PC-9 (cell line): Measurements from ENCODE around the gene UQCR10. TPM values are rescaled to one million over a fixed set of nuclear protein-coding genes. Genes with fewer than 3 reads are reported as not detected.

Experiments
- BruUV-seq: library from RNA; stranded (reverse); fragments of 400-500 nt; replicated peaks from 2 replicates; lab custom pipeline; 2021; lab: Mats Ljungman, UMichigan
- CTCF ChIA-PET: fragments of 300-600 bp; sonication (Branson Sonifier 250); formaldehyde crosslinking; loops from one replicate; lab custom pipeline; 2022; ENCODE audit warnings: antibody characterized with exemption; lab: Charles Lee
- POLR2A ChIA-PET: fragments of 300-600 bp; sonication (Branson Sonifier 250); formaldehyde crosslinking; loops from one replicate; lab custom pipeline; 2022; ENCODE audit warnings: antibody characterized with exemption; ENCODE audit not compliant: unreplicated experiment; lab: Charles Lee
- DNase-seq, 2 experiments: peaks; one replicate each; pipeline versions ENCODE4 v3.0.0 to v3.0.0-alpha.2; 2015 to 2022; ENCODE audit warnings: mixed read lengths in 1 of 2
- H2AFZ ChIP-seq: fragments of 200-600 bp; sonication (generic); 2 replicates; pipeline ENCODE4 v1.8.1; 2017; ENCODE audit warnings: antibody characterized with exemption
- H3F3A ChIP-seq: fragments of 200-600 bp; sonication (generic); 2 replicates; pipeline ENCODE4 v1.8.1; 2017; ENCODE audit warnings: antibody characterized with exemption, mild to moderate bottlenecking, low read depth; ENCODE audit not compliant: insufficient read depth
- H3K27ac ChIP-seq: fragments of 200-600 bp; sonication (generic); 2 replicates; pipeline ENCODE4 v1.6.1; 2016; ENCODE audit warnings: mixed run types
- H3K27me3 ChIP-seq: fragments of 200-600 bp; sonication (generic); 2 replicates; pipeline ENCODE4 v1.6.1; 2016; ENCODE audit warnings: low read depth, mixed run types; ENCODE audit not compliant: insufficient read depth
- H3K36me3 ChIP-seq: fragments of 200-600 bp; sonication (generic); 2 replicates; pipeline ENCODE4 v1.6.1; 2016; ENCODE audit warnings: low read depth, mixed run types
- H3K4me1 ChIP-seq: fragments of 200-600 bp; sonication (generic); replicated peaks from 2 replicates; pipeline ENCODE4 v1.6.1; 2016; ENCODE audit warnings: mixed run types; ENCODE audit not compliant: insufficient read depth
- H3K4me2 ChIP-seq: fragments of 200-600 bp; sonication (generic); 2 replicates; pipeline ENCODE4 v1.6.1; 2017; ENCODE audit warnings: mixed run types
- H3K4me3 ChIP-seq: fragments of 200-600 bp; sonication (generic); 2 replicates; pipeline ENCODE4 v1.6.1; 2016; ENCODE audit warnings: mixed run types
- H3K79me2 ChIP-seq: fragments of 200-600 bp; sonication (generic); 2 replicates; pipeline ENCODE4 v1.6.1; 2017; ENCODE audit warnings: low read depth, mixed run types
- H3K9me2 ChIP-seq: fragments of 200-600 bp; sonication (generic); 2 replicates; pipeline ENCODE4 v1.8.1; 2017; ENCODE audit warnings: mild to moderate bottlenecking; ENCODE audit not compliant: insufficient read depth
- H3K9me3 ChIP-seq: fragments of 200-600 bp; sonication (generic); 2 replicates; pipeline ENCODE4 v1.8.1; 2016; ENCODE audit warnings: low read depth; ENCODE audit not compliant: insufficient read depth
- H4K20me1 ChIP-seq: fragments of 200-600 bp; sonication (generic); 2 replicates; pipeline ENCODE4 v1.8.1; 2017; ENCODE audit not compliant: insufficient read depth
- EZH2 ChIP-seq: fragments of 200-600 bp; sonication (generic); IDR thresholded peaks from 2 replicates; pipeline ENCODE4 v1.8.0; 2017; ENCODE audit warnings: antibody characterized with exemption, low read depth
- intact Hi-C: fragments of 100-400 bp; cut with micrococcal nuclease; formaldehyde crosslinking; loops from one replicate; pipeline ENCODE4 v1.10.0; 2022; ENCODE audit not compliant: unreplicated experiment
- total RNA-seq: library from RNA; stranded (reverse); gene quantifications from 2 replicates; pipeline ENCODE4 v1.2.3, GENCODE V29; 2021
- TF ChIP-seq, protein P1 (sequence below): fragments of 200-600 bp; sonication (generic); conservative IDR thresholded peaks from 2 replicates; pipeline ENCODE4 v1.6.1; 2017; ENCODE audit warnings: mixed run types, antibody characterized with exemption, mild to moderate bottlenecking, moderate library complexity

The UQCR10 gene
- total RNA-seq, 1 experiment from 2014 or later: 103 TPM

GRCh38 chr22:29723766-29724165, 43.4 kb upstream of the UQCR10 start:
- Histone ChIP-seq H3K27ac (no peak overlapping the region), H3K27me3 (peaks cover 14% of the 10 kb centered on the region), H2AFZ (no peak overlapping the region), H3K9me3 (no peaks in the 10 kb centered on the region), H3K79me2 (no peaks in the 10 kb centered on the region), H3K4me1 (no peaks in the 10 kb centered on the region), H3K9me2 (no peaks in the 10 kb centered on the region), H4K20me1 (0 out of 2 replicates have a peak, but pooled peaks cover 4% of the 10 kb centered on the region), H3K36me3 (no peaks in the 10 kb centered on the region), H3K4me3 (no peak overlapping the region), H3K4me2 (no peak overlapping the region), H3F3A (no peaks in the 10 kb centered on the region)
- no peak for DNase-seq
- intact Hi-C loops: no loop called here
- CTCF ChIA-PET: no interaction called here
- no TSS peak for BruUV-seq
- POLR2A ChIA-PET: no interaction called here
- TF ChIP-seq, protein P1, sequence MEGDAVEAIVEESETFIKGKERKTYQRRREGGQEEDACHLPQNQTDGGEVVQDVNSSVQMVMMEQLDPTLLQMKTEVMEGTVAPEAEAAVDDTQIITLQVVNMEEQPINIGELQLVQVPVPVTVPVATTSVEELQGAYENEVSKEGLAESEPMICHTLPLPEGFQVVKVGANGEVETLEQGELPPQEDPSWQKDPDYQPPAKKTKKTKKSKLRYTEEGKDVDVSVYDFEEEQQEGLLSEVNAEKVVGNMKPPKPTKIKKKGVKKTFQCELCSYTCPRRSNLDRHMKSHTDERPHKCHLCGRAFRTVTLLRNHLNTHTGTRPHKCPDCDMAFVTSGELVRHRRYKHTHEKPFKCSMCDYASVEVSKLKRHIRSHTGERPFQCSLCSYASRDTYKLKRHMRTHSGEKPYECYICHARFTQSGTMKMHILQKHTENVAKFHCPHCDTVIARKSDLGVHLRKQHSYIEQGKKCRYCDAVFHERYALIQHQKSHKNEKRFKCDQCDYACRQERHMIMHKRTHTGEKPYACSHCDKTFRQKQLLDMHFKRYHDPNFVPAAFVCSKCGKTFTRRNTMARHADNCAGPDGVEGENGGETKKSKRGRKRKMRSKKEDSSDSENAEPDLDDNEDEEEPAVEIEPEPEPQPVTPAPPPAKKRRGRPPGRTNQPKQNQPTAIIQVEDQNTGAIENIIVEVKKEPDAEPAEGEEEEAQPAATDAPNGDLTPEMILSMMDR: no peak
- TF ChIP-seq EZH2: no peak

DNA sequence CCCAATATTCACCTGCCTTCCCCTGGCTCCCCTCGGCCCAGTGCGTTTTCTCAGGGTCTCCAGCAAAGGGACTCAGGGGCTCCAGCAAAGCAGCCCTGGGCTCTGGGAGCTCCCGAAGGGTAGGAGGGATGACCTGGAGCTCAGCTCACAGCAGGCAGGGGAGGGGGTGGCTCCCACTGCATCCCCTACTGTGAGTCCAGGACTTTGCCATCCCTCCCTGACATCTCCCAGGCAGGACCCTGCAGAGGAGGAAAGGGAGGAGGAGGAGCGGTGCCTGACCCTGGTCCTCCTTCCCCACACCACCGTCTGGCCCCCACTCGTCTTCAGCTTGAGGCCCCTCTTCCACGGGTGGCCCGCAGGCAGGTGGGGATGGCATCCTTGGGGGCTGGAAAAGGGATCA, 42.3 kb upstream of the UQCR10 start:
- POLR2A ChIA-PET: no interaction called here
- Histone ChIP-seq H3F3A (no peaks in the 10 kb centered on the region), H3K4me2 (no peak overlapping the region), H3K9me2 (no peaks in the 10 kb centered on the region), H3K4me1 (no peaks in the 10 kb centered on the region), H4K20me1 (no peaks in the 10 kb centered on the region), H3K79me2 (no peaks in the 10 kb centered on the region), H3K4me3 (no peak overlapping the region), H3K36me3 (no peaks in the 10 kb centered on the region), H3K27me3 (peaks cover 5% of the 10 kb centered on the region; the same call in 1 of the 2 replicates), H2AFZ (no peak overlapping the region), H3K9me3 (no peaks in the 10 kb centered on the region), H3K27ac (no peak overlapping the region)
- TF ChIP-seq, protein P1: no peak
- no peak for TF ChIP-seq EZH2
- no TSS peak for BruUV-seq
- CTCF ChIA-PET: no interaction called here
- intact Hi-C loops: no loop called here
- no peak for DNase-seq

- no peaks in the 10 kb centered on the region for H3K9me2 ChIP-seq
- no TSS peak for BruUV-seq
- CTCF ChIA-PET: no interaction called here
- TF ChIP-seq, protein P1: no peak
- no peak for TF ChIP-seq EZH2
- H3F3A ChIP-seq: no peaks in the 10 kb centered on the region
- H3K9me3 ChIP-seq: no peaks in the 10 kb centered on the region
- H3K4me3 ChIP-seq: no peak overlapping the region
- intact Hi-C loops: no loop called here
- no peak overlapping the region for H2AFZ ChIP-seq
- no peak overlapping the region for H3K27ac ChIP-seq
- POLR2A ChIA-PET: no interaction called here
- H3K27me3 ChIP-seq: peaks cover 1% of the 10 kb centered on the region; the same call in 1 of the 2 replicates
- H3K4me2 ChIP-seq: no peak overlapping the region
- no peaks in the 10 kb centered on the region for H4K20me1 ChIP-seq
- H3K79me2 ChIP-seq: no peaks in the 10 kb centered on the region
- no peak for DNase-seq
- H3K4me1 ChIP-seq: no peaks in the 10 kb centered on the region
- H3K36me3 ChIP-seq: no peaks in the 10 kb centered on the region
Measured at GRCh38 chr22:29726106-29726505, 41.1 kb upstream of the UQCR10 start.
